ENCODE results near the gene AAK1.

DNA sequence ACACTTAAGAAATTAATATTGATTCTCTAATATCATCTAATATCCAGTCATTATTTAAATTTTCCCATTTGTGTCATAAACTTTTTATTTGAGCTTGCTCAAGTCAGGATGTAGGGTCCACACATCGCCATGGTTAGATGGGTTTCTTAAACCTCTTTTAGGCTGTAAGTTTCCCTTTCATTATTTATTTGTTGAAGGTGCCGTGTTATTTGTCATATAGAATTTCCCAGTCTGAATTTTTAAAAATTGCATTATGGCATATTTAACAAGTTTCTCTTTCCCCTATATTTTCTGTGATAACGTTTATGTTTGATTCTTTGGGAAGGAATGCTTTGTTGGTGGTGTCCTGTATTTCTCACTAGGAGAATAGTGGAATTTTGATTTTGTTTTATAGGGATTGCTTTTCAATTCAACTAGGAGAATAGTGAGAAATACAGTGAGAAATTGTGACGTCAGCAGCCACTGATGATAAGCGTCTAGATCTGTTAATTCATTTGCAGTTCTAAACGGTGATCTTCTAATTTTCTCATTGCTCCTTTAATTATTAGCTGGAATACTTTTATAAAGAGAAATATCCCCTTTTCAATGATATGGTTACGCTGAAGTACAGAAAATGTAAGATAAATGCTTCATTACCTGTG, 44.6 kb upstream of the AAK1 start:
- TF ChIP-seq EZH2phosphoT487 (conservative IDR thresholded peaks at IDR 0.05; ENCODE audit: low read length): no peak
- TF ChIP-seq, protein P1, sequence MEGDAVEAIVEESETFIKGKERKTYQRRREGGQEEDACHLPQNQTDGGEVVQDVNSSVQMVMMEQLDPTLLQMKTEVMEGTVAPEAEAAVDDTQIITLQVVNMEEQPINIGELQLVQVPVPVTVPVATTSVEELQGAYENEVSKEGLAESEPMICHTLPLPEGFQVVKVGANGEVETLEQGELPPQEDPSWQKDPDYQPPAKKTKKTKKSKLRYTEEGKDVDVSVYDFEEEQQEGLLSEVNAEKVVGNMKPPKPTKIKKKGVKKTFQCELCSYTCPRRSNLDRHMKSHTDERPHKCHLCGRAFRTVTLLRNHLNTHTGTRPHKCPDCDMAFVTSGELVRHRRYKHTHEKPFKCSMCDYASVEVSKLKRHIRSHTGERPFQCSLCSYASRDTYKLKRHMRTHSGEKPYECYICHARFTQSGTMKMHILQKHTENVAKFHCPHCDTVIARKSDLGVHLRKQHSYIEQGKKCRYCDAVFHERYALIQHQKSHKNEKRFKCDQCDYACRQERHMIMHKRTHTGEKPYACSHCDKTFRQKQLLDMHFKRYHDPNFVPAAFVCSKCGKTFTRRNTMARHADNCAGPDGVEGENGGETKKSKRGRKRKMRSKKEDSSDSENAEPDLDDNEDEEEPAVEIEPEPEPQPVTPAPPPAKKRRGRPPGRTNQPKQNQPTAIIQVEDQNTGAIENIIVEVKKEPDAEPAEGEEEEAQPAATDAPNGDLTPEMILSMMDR (IDR thresholded peaks at IDR 0.05; ENCODE audit: insufficient read depth, low read length, poor library complexity, severe bottlenecking): no peak
